GM23248 (cell line): ENCODE results near the gene FAM227B.

Experiments used
- EZH2 ChIP-seq: fragments of 200-600 bp; sonication (generic); IDR thresholded peaks from 2 replicates; pipeline ENCODE4 v1.6.1; 2018; ENCODE audit warnings: antibody characterized with exemption, mild to moderate bottlenecking; ENCODE audit not compliant: insufficient read depth, poor library complexity, severe bottlenecking
- EZH2phosphoT487 ChIP-seq: fragments of 200-600 bp; sonication (generic); IDR thresholded peaks from 2 replicates; pipeline ENCODE4 v1.6.1; 2018; ENCODE audit warnings: antibody characterized with exemption, moderate library complexity, mild to moderate bottlenecking, low read depth; ENCODE audit not compliant: insufficient read depth

- TF ChIP-seq EZH2phosphoT487 (no peak), EZH2 (no peak)
These were observed 31.6 kb downstream of the FAM227B start for GRCh38 chr15:49589030-49589429.
